ENCODE measurements around the gene SUSD5. TPM values are rescaled to one million over a fixed set of nuclear protein-coding genes. Genes with fewer than 3 reads are reported as not detected.

SUSD5 gene
- 0.05 and 0.33 TPM in 2 replicates for total RNA-seq

DNA sequence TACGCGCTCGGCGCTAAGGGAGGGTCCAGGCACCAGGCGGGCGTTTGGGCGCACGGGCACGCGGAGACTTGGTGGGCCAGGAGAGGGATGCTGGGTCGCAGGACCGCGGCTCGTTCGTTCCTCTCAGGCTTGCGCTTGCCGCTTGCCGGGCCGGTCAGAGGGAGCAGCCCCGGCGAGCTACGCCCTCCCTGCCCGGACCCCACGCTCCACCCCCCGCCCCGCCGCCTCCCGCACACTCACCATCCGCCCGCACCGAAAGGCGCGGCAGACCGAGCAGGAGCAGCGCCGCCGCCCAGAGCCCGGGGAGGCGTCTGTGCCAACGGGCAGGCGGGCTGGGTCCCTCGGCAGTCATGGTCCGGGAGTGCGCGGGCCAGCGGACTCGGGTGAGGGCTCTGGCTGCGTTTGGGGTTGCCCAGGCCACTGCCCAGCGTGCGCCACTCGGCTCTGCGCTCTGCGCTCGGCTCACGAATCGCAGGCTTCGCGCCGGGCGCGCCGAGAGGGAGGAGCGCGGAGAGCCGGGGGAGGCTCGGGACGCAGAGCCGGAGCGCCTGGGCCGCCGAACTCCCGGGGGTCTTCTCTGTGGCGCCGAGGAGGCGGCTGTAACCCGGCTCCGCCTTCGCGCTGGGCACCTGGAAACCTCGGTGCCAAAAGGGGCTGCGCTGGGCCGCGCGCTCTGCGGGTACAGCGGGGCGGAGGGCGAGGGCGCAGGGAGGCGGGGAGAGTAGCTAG is at the start of gene SUSD5:
Gene SUSD5, minus strand, starts transcription at position 365 of the 729 bp plus-strand sequence. Its CDS starts 13 bp downstream, at position 352.
- Mint-ChIP-seq H3K4me3 (peak within 1 kb of the TSS; percentile 29), H3K9me3 (no peaks in the 10 kb centered on the region), H3K4me1 (peaks cover 21% of the 10 kb centered on the region), H3K27ac (no peak within 1 kb of the TSS), H3K36me3 (ENCODE audit: low read depth) (no peaks in the 10 kb centered on the region), H3K27me3 (peaks cover 39% of the 10 kb centered on the region)
- CTCF ChIA-PET: no interaction called here
- DNase-seq (no peak), ATAC-seq (ENCODE audit: low read depth) (no peak)
- TF ChIP-seq, protein P1, sequence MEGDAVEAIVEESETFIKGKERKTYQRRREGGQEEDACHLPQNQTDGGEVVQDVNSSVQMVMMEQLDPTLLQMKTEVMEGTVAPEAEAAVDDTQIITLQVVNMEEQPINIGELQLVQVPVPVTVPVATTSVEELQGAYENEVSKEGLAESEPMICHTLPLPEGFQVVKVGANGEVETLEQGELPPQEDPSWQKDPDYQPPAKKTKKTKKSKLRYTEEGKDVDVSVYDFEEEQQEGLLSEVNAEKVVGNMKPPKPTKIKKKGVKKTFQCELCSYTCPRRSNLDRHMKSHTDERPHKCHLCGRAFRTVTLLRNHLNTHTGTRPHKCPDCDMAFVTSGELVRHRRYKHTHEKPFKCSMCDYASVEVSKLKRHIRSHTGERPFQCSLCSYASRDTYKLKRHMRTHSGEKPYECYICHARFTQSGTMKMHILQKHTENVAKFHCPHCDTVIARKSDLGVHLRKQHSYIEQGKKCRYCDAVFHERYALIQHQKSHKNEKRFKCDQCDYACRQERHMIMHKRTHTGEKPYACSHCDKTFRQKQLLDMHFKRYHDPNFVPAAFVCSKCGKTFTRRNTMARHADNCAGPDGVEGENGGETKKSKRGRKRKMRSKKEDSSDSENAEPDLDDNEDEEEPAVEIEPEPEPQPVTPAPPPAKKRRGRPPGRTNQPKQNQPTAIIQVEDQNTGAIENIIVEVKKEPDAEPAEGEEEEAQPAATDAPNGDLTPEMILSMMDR (IDR thresholded peaks at IDR 0.05): no peak
- POLR2A ChIA-PET: no interaction called here
- intact Hi-C loops (cut with micrococcal nuclease): no loop called here

DNA sequence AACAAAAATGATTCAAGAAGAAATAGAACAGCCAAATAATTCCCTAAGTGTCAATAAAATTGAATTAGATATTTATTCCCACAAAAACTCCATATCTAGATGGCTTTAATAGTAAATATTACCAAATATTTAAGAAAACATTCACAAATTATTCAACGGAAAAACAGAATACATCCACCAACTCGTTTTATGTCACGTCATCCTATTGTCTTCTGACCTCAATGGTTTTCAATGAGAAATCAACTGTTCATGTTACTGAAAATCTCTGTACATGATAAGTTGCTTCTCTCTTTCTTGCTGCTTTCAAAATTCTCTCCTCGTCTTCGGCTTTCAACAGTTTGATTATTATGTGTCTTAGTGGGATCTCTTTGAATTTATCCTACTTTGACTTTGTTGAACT is 41.5 kb upstream of the SUSD5 start:
- Mint-ChIP-seq H3K4me1 (no peaks in the 10 kb centered on the region), H3K4me3 (no peak overlapping the region), H3K27ac (no peak overlapping the region), H3K27me3 (peaks cover 3% of the 10 kb centered on the region), H3K36me3 (ENCODE audit: low read depth) (no peaks in the 10 kb centered on the region), H3K9me3 (peaks cover 13% of the 10 kb centered on the region)
- TF ChIP-seq, protein P1 (IDR thresholded peaks at IDR 0.05): no peak
- ChIA-PET POLR2A (no interaction called here), CTCF (no interaction called here)
- intact Hi-C loops (cut with micrococcal nuclease): no loop called here
- ATAC-seq (ENCODE audit: low read depth) (no peak), DNase-seq (no peak)

DNA sequence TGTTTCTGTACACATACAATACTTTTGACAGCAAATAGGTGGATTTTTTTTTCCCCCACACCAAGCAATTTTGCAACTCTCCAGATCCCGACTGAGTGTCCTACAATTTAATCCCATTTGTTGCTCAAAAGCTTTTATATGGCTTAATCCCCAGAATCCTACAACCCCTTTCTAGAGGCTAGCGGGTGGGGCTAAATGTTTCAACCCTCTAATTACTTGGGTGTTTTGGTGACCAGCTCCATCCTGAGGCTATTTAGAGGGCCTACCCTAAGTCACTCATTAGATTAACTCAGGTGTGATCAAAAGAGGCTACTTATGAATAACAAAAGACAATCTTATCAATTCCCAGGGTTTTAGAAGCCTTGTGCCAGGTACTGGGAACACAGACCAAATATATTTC is 37.6 kb upstream of the SUSD5 start:
- intact Hi-C loops (cut with micrococcal nuclease): no loop called here
- Mint-ChIP-seq H3K9me3 (no peaks in the 10 kb centered on the region), H3K36me3 (ENCODE audit: low read depth) (no peaks in the 10 kb centered on the region), H3K4me3 (no peak overlapping the region), H3K27ac (no peak overlapping the region), H3K27me3 (no peaks in the 10 kb centered on the region), H3K4me1 (no peaks in the 10 kb centered on the region)
- DNase-seq (no peak), ATAC-seq (ENCODE audit: low read depth) (no peak)
- TF ChIP-seq, protein P1 (IDR thresholded peaks at IDR 0.05): no peak
- ChIA-PET CTCF (no interaction called here), POLR2A (no interaction called here)

DNA sequence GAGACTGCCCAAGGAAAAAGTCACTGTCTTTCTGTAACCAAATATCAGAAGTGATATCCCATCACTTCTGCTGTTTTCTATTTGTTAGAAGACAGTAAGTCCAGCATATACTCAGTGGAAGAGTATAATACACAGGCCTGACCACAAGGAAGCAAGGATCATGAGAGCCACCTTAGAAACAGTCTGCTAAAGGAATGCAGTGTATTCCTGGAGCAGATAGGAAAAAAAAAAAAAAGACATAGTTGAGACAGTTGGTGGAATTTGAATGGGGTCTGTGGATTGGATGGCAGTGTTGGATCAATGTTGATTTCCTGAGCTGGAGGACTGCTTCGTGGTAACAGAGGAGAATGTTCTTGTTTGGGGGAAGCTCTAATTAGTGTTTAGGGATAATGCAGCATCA is 32.1 kb upstream of the SUSD5 start:
- no peak overlapping the region for H3K4me3 Mint-ChIP-seq
- H3K4me1 Mint-ChIP-seq: no peaks in the 10 kb centered on the region
- no peaks in the 10 kb centered on the region for H3K36me3 Mint-ChIP-seq (ENCODE audit: low read depth)
- TF ChIP-seq, protein P1 (IDR thresholded peaks at IDR 0.05): no peak
- H3K27me3 Mint-ChIP-seq: peaks cover 8% of the 10 kb centered on the region
- ChIA-PET CTCF (interaction anchor here (1.5 kb wide), 1 partner anchor 119 kb away, joined by 3 read pairs; no protein-coding TSS in a partner anchor), POLR2A (no interaction called here)
- no peak for DNase-seq
- H3K9me3 Mint-ChIP-seq: no peaks in the 10 kb centered on the region
- ATAC-seq (ENCODE audit: low read depth): no peak
- intact Hi-C loops (cut with micrococcal nuclease): no loop called here
- H3K27ac Mint-ChIP-seq: no peak overlapping the region

DNA sequence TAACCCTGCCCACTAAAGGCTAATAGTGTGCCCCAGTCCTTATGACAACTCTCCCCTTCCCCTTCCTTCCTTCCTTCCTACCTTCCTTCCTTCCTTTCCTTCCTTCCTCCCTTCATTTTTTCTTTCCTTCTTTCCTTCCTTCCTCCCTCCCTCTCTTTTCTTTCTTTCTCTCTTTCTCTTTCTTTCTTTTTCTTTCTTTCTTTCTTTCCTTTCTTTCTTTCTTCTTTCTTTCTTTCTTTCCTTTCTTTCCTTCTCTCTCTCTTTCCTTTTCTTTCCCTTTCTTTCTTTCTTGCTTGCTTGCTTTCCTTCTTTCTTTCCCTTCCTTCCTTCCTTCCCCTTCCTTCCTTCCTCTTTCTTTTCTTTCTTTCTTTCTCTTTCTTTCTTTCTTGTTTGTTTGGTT is 28.2 kb upstream of the SUSD5 start:
- Mint-ChIP-seq H3K36me3 (ENCODE audit: low read depth) (no peaks in the 10 kb centered on the region), H3K4me3 (no peak overlapping the region), H3K4me1 (no peaks in the 10 kb centered on the region), H3K27ac (no peak overlapping the region), H3K9me3 (no peaks in the 10 kb centered on the region), H3K27me3 (peaks cover 12% of the 10 kb centered on the region)
- no peak for DNase-seq
- intact Hi-C loops (cut with micrococcal nuclease): no loop called here
- ATAC-seq (ENCODE audit: low read depth): no peak
- TF ChIP-seq, protein P1 (IDR thresholded peaks at IDR 0.05): no peak
- POLR2A ChIA-PET: no interaction called here
- CTCF ChIA-PET: no interaction called here
